Measurements from ENCODE around the gene GRAMD4. TPM values are rescaled to one million over a fixed set of nuclear protein-coding genes. Genes with fewer than 3 reads are reported as not detected.

GRAMD4 gene
- total RNA-seq, 1 donor from 2014 or later = 58.1 TPM

DNA sequence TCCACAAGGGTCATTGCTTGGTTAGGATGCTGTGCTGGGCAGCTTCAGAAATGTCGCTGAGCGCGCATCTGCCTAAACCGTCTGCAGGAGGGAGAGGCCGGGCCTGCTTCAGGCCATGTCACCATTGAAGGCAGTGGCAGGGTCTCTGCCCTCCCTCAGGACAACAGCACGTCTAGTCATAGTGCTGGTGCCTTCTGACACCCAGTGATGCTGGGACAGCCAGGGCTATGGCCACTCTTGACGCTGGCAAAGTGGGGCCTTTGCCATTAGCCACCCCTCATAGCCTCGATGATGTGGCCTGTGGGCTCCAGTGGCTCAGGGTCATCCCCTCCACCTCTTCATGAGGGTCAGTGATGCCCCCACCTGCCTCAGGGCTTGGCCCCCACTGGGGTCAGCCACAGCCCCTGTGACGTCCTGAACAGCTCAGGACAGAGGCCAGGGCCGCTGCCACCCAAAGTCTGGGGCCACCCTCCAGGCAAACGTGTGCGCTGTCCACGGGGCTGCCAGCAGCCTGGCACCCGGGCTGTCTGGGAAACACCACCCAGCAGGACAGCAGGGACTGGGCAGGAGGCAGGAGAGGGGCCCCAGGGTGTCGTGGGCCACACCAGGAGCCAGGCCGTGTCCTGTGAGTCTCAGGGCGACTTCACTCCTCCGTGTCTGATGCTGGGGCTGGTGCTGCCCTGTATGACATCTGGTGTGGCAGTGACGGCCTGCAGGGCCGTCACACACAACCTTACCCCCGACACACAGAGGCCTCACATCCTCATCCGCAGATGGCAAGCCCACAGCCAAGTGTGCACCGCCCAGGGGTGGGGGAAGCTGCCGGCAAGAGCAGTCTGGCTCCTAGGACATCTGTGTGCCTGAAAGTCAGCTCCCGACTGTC lies 75.4 kb downstream of the GRAMD4 start:
- no peaks in the 10 kb centered on the region for H3K4me1 ChIP-seq
- peaks cover 100% of the 10 kb centered on the region for H3K36me3 ChIP-seq
- H3K9me3 ChIP-seq = no peaks in the 10 kb centered on the region
- ATAC-seq (peak; percentile 4 to 26), DNase-seq (peak; percentile 45)
- no peaks in the 10 kb centered on the region for H3K27me3 ChIP-seq (ENCODE audit: low read depth)
- H3K4me3 ChIP-seq = no peak overlapping the region
- intact Hi-C loops (cut with DNase I) = no loop called here
- no peak for TF ChIP-seq CTCF (IDR thresholded peaks at IDR 0.05)
- H3K27ac ChIP-seq = no peak overlapping the region

GRCh38 chr22:46696229-46696518 lies 76.0 kb downstream of the GRAMD4 start:
- DNase-seq = no peak
- Histone ChIP-seq H3K27ac (no peak overlapping the region), H3K27me3 (ENCODE audit: low read depth) (no peaks in the 10 kb centered on the region), H3K4me3 (no peak overlapping the region), H3K9me3 (no peaks in the 10 kb centered on the region), H3K4me1 (no peaks in the 10 kb centered on the region), H3K36me3 (peaks cover 100% of the 10 kb centered on the region)
- no peak for TF ChIP-seq CTCF (IDR thresholded peaks at IDR 0.05)
- ATAC-seq = peak; percentile 41 to 69
- intact Hi-C loops (cut with DNase I) = no loop called here

- no peaks in the 10 kb centered on the region for H3K9me3 ChIP-seq
- H3K4me1 ChIP-seq = no peaks in the 10 kb centered on the region
- ATAC-seq = no peak
- no peak for DNase-seq
- no peak overlapping the region for H3K27ac ChIP-seq
- TF ChIP-seq CTCF (IDR thresholded peaks at IDR 0.05) = no peak
- peaks cover 100% of the 10 kb centered on the region for H3K36me3 ChIP-seq
- intact Hi-C loops (cut with DNase I) = no loop called here
- no peak overlapping the region for H3K4me3 ChIP-seq
- no peaks in the 10 kb centered on the region for H3K27me3 ChIP-seq (ENCODE audit: low read depth)
Measured at GRCh38 chr22:46696614-46697013, 76.4 kb downstream of the GRAMD4 start.

- Histone ChIP-seq H3K4me1 (no peaks in the 10 kb centered on the region), H3K9me3 (no peaks in the 10 kb centered on the region), H3K27me3 (ENCODE audit: low read depth) (no peaks in the 10 kb centered on the region), H3K36me3 (peaks cover 97% of the 10 kb centered on the region), H3K27ac (no peak overlapping the region), H3K4me3 (no peak overlapping the region)
- DNase-seq (no peak), ATAC-seq (no peak)
- intact Hi-C loops (cut with DNase I) = no loop called here
- TF ChIP-seq CTCF (IDR thresholded peaks at IDR 0.05) = no peak
Measured at GRCh38 chr22:46697811-46698515, 77.8 kb downstream of the GRAMD4 start.

GRCh38 chr22:46699091-46699490 lies 78.9 kb downstream of the GRAMD4 start:
- no peak overlapping the region for H3K4me3 ChIP-seq
- no peak for TF ChIP-seq CTCF (IDR thresholded peaks at IDR 0.05)
- H3K36me3 ChIP-seq = peaks cover 96% of the 10 kb centered on the region
- H3K4me1 ChIP-seq = no peaks in the 10 kb centered on the region
- intact Hi-C loops (cut with DNase I) = no loop called here
- H3K9me3 ChIP-seq = no peaks in the 10 kb centered on the region
- H3K27ac ChIP-seq = no peak overlapping the region
- no peak for ATAC-seq
- H3K27me3 ChIP-seq (ENCODE audit: low read depth) = no peaks in the 10 kb centered on the region
- DNase-seq = no peak
